Measurements from ENCODE around the gene RASSF5. TPM values are rescaled to one million over a fixed set of nuclear protein-coding genes. Genes with fewer than 3 reads are reported as not detected.

The RASSF5 gene
- total RNA-seq, 1 experiment from 2014 or later, result 2.1 TPM

DNA sequence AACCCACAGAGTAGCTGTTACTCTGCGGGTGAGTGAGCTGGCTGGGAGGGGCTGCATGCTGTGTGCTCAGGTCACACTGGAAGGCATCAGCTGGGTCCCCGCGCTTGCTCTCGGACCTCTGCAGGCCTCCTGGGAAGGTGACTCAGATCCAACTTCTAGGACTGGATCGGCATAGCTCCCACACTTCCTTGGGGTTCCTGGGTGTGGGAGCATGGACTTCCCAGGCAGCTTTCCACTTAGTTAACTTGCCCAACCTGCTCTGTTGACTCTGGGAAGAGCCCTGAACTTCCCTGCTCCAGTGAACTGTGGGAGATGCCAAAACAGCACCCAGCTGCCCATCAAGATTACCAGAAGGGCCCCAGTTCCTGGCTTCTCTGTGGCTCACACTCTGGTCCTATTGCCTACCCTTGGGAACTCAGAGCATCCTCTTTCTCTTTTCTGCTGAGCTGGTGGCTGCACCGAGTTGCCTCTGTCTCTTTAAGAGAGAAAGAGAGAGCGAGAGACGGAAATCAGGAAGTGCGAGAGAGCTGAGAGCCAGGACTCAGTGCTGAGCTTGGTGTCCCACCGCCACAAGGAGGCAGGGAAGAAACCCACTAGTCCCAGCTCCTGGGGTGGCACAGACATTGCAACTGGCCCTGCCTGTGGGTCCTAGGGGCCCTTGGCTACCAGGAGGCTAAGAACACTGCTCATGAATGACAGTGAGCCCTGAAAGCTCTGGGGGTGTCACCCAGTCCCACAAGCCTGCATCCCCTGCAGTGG lies 37.2 kb upstream of the RASSF5 start, which contains the start of gene IKBKE:
IKBKE (plus strand) TSS at position 544 of the 759 bp plus-strand sequence. CDS start 2,752 bp downstream, outside the sequence.
- DNase-seq (ENCODE audit: low spot score), result peak; percentile 41

More for the DNA sequence above, 37.2 kb upstream of the RASSF5 start, which contains the start of gene IKBKE:
- Mint-ChIP-seq H3K36me3 (peaks cover 3% of the 10 kb centered on the region; the same call in 1 of the 2 replicates), H3K4me1 (peaks cover 59% of the 10 kb centered on the region), H3K27ac (peak within 1 kb of the TSS; percentile 41; the same call in 1 of the 2 replicates), H3K4me3 (peak within 1 kb of the TSS; percentile 69), H3K27me3 (ENCODE audit: low read depth) (peaks cover 16% of the 10 kb centered on the region), H3K9me3 (no peaks in the 10 kb centered on the region)
- ATAC-seq, result peak; percentile 64
- CTCF ChIA-PET, result interaction anchor here (0.5 to 3.6 kb wide), 23 partner anchors 9 to 486 kb away, joined by 3 to 90 read pairs (median 3); partner anchors contain the start of genes EIF2D and RASSF5
- POLR2A ChIA-PET, result interaction anchor here (0.6 to 1.0 kb wide), 2 partner anchors 9 to 142 kb away, joined by 3 read pairs; partner anchors contain the start of gene EIF2D
- TF ChIP-seq ZNF532 (CRISPR knock-in tag; IDR thresholded peaks at IDR 0.05; ENCODE audit: borderline replicate concordance), result no peak
- TF ChIP-seq, protein P1, sequence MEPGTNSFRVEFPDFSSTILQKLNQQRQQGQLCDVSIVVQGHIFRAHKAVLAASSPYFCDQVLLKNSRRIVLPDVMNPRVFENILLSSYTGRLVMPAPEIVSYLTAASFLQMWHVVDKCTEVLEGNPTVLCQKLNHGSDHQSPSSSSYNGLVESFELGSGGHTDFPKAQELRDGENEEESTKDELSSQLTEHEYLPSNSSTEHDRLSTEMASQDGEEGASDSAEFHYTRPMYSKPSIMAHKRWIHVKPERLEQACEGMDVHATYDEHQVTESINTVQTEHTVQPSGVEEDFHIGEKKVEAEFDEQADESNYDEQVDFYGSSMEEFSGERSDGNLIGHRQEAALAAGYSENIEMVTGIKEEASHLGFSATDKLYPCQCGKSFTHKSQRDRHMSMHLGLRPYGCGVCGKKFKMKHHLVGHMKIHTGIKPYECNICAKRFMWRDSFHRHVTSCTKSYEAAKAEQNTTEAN (CRISPR knock-in tag; IDR thresholded peaks at IDR 0.05), result no peak
- TF ChIP-seq, protein P2, sequence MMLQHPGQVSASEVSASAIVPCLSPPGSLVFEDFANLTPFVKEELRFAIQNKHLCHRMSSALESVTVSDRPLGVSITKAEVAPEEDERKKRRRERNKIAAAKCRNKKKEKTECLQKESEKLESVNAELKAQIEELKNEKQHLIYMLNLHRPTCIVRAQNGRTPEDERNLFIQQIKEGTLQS (CRISPR knock-in tag; conservative IDR thresholded peaks at IDR 0.05), result no peak
- TF ChIP-seq PRDM15 (CRISPR knock-in tag; IDR thresholded peaks at IDR 0.05), result no peak
- no peak for TF ChIP-seq GTF2I (CRISPR knock-in tag; conservative IDR thresholded peaks at IDR 0.05)
- TF ChIP-seq IRF2 (CRISPR knock-in tag; IDR thresholded peaks at IDR 0.05; ENCODE audit: borderline replicate concordance, low read depth), result no peak
- no peak for TF ChIP-seq PRRX2 (CRISPR knock-in tag; IDR thresholded peaks at IDR 0.05)
- TF ChIP-seq NFYB (CRISPR knock-in tag; conservative IDR thresholded peaks at IDR 0.05; ENCODE audit: low read depth), result no peak
- no peak for TF ChIP-seq ZNF423 (CRISPR knock-in tag; IDR thresholded peaks at IDR 0.05)
- TF ChIP-seq, protein P3, sequence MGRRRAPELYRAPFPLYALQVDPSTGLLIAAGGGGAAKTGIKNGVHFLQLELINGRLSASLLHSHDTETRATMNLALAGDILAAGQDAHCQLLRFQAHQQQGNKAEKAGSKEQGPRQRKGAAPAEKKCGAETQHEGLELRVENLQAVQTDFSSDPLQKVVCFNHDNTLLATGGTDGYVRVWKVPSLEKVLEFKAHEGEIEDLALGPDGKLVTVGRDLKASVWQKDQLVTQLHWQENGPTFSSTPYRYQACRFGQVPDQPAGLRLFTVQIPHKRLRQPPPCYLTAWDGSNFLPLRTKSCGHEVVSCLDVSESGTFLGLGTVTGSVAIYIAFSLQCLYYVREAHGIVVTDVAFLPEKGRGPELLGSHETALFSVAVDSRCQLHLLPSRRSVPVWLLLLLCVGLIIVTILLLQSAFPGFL (CRISPR knock-in tag; IDR thresholded peaks at IDR 0.05; ENCODE audit: borderline replicate concordance), result no peak
- TF ChIP-seq HMGA2 (CRISPR knock-in tag; IDR thresholded peaks at IDR 0.05), result no peak
- TF ChIP-seq ZNF232 (CRISPR knock-in tag; IDR thresholded peaks at IDR 0.05), result no peak
- TF ChIP-seq ZNF671 (CRISPR knock-in tag; IDR thresholded peaks at IDR 0.05), result no peak
- no peak for TF ChIP-seq ATF1 (CRISPR knock-in tag; IDR thresholded peaks at IDR 0.05)
- no peak for TF ChIP-seq ZNF138 (CRISPR knock-in tag; conservative IDR thresholded peaks at IDR 0.05)

Measured in WTC11 (cell line).